Lower leg skin (tissue), 3 donors: ENCODE measurements around the gene GAK.

Experiments used
- CTCF ChIP-seq, 3 donors: fragments of 450-650 bp; IDR thresholded peaks; one replicate each; pipeline ENCODE4 v1.5.1; 2016; ENCODE audit warnings: antibody characterized with exemption in 3 of 3, mild to moderate bottlenecking in 3 of 3, moderate library complexity in 2 of 3
- POLR2A ChIP-seq, 2 donors: fragments of 450-650 bp; IDR thresholded peaks; one replicate each; pipeline ENCODE4 v1.6.1; 2016 to 2017; ENCODE audit warnings: antibody characterized with exemption in 2 of 2, mild to moderate bottlenecking in 1 of 2, moderate library complexity in 1 of 2

GRCh38 chr4:964346-965025 is 32.4 kb upstream of the GAK start:
- TF ChIP-seq POLR2A (IDR thresholded peaks at IDR 0.05) (no peak), CTCF (IDR thresholded peaks at IDR 0.05) (no peak)
